Liver (tissue), 3 donors: ENCODE results near the gene NGLY1.

Experiments used
- EGR1 ChIP-seq, 2 donors: IDR thresholded peaks; 2 replicates each; pipeline ENCODE4 v1.6.1; 2016 to 2018; ENCODE audit warnings: antibody characterized with exemption in 2 of 2, low read depth in 2 of 2
- GABPA ChIP-seq, 2 donors: IDR thresholded peaks in 1 of 2; conservative IDR thresholded peaks in 1 of 2; 2 replicates each; pipeline ENCODE4 v1.6.1; 2016; ENCODE audit warnings: antibody characterized with exemption in 2 of 2, mild to moderate bottlenecking in 1 of 2, moderate library complexity in 1 of 2
- TF ChIP-seq, protein P1 (sequence below): fragments of 150-350 bp; IDR thresholded peaks from 2 replicates; pipeline ENCODE4 v1.5.1; 2017; ENCODE audit warnings: improper control_type of control experiment, low read depth, low read length; ENCODE audit not compliant: missing input control
- TF ChIP-seq, protein P2 (sequence below): IDR thresholded peaks from 2 replicates; pipeline ENCODE4 v1.6.1; 2016; ENCODE audit warnings: antibody characterized with exemption
- donor health status: healthy.
- donor health status: healthy.

DNA sequence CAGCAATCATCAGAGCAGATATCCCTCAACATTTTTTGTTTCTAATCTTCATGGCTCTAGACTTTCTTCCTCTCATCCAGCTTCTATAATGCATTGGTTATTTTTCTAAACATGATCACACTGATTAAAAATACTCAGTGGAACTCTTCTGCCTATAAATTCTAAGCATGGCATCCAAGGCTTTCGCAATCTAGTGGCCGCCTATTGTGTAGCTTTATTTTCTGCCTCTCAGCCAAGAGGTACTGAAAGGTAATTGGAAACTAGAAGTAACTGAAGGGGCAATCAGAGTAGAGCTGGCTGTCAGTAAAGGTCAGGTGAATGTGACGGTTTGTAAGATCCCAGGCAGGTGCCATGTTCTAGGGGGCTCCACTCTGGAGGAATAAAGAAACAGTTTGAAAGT lies 40.1 kb upstream of the NGLY1 start:
- TF ChIP-seq, protein P1, sequence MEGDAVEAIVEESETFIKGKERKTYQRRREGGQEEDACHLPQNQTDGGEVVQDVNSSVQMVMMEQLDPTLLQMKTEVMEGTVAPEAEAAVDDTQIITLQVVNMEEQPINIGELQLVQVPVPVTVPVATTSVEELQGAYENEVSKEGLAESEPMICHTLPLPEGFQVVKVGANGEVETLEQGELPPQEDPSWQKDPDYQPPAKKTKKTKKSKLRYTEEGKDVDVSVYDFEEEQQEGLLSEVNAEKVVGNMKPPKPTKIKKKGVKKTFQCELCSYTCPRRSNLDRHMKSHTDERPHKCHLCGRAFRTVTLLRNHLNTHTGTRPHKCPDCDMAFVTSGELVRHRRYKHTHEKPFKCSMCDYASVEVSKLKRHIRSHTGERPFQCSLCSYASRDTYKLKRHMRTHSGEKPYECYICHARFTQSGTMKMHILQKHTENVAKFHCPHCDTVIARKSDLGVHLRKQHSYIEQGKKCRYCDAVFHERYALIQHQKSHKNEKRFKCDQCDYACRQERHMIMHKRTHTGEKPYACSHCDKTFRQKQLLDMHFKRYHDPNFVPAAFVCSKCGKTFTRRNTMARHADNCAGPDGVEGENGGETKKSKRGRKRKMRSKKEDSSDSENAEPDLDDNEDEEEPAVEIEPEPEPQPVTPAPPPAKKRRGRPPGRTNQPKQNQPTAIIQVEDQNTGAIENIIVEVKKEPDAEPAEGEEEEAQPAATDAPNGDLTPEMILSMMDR = no peak
- TF ChIP-seq EGR1 (IDR thresholded peaks at IDR 0.05; ENCODE audit: low read depth in 2 of 2) = no peak
- TF ChIP-seq, protein P2, sequence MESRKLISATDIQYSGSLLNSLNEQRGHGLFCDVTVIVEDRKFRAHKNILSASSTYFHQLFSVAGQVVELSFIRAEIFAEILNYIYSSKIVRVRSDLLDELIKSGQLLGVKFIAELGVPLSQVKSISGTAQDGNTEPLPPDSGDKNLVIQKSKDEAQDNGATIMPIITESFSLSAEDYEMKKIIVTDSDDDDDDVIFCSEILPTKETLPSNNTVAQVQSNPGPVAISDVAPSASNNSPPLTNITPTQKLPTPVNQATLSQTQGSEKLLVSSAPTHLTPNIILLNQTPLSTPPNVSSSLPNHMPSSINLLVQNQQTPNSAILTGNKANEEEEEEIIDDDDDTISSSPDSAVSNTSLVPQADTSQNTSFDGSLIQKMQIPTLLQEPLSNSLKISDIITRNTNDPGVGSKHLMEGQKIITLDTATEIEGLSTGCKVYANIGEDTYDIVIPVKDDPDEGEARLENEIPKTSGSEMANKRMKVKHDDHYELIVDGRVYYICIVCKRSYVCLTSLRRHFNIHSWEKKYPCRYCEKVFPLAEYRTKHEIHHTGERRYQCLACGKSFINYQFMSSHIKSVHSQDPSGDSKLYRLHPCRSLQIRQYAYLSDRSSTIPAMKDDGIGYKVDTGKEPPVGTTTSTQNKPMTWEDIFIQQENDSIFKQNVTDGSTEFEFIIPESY = no peak
- TF ChIP-seq GABPA (IDR thresholded peaks at IDR 0.05 in 1 of 2, conservative IDR thresholded peaks at IDR 0.05 in 1 of 2) = no peak
